Upper lobe of left lung (tissue), 6 donors: ENCODE measurements around the gene RYK. TPM values are rescaled to one million over a fixed set of nuclear protein-coding genes. Genes with fewer than 3 reads are reported as not detected.

Experiments
- ATAC-seq, 2 donors: fragments of 200-7000 bp; cut with Tn5 transposase; one replicate each; pipeline ENCODE4 v1.9.1; 2022; ENCODE audit warnings: mild to moderate bottlenecking in 2 of 2, moderate library complexity in 2 of 2; ENCODE audit not compliant: low FRiP score in 2 of 2
- DNase-seq, 2 donors: peaks; one replicate each; pipeline ENCODE4 v3.0.0-alpha.2; 2019 to 2020
- H3K27ac ChIP-seq, 4 donors: fragments of 200-600 bp; sonication (generic); one replicate each; pipeline ENCODE4 v1.5.1; 2016 to 2019
- H3K27me3 ChIP-seq, 4 donors: fragments of 200-600 bp; sonication (generic); one replicate each; pipeline ENCODE4 v1.5.1; 2017 to 2019
- H3K36me3 ChIP-seq, 4 donors: fragments of 200-600 bp; sonication (generic); one replicate each; pipeline ENCODE4 v1.5.1; 2016 to 2019
- H3K4me1 ChIP-seq, 4 donors: fragments of 200-600 bp; sonication (generic); one replicate each; pipeline ENCODE4 v1.5.1; 2018 to 2019
- H3K4me3 ChIP-seq, 4 donors: fragments of 200-600 bp; sonication (generic); one replicate each; pipeline ENCODE4 v1.5.1; 2017 to 2019; ENCODE audit warnings: mild to moderate bottlenecking in 2 of 4, moderate library complexity in 1 of 4
- H3K9me3 ChIP-seq, 4 donors: fragments of 200-600 bp; sonication (generic); one replicate each; pipeline ENCODE4 v1.5.1; 2018 to 2019
- CTCF ChIP-seq, 6 experiments: fragments of 450-650 bp in 4 of 6; fragments of 200-600 bp in 2 of 6; sonication (generic) in 2 of 6; IDR thresholded peaks; one replicate each; pipeline ENCODE4 v1.5.1; 2016 to 2019; ENCODE audit warnings: antibody characterized with exemption in 6 of 6
- EP300 ChIP-seq, 4 donors: sonication (generic); formaldehyde crosslinking; IDR thresholded peaks; one replicate each; pipeline ENCODE4 v1.5.1; 2017; ENCODE audit warnings: antibody characterized with exemption in 4 of 4, control low read depth in 2 of 4
- POLR2A ChIP-seq, 4 donors: fragments of 450-650 bp; IDR thresholded peaks; one replicate each; pipeline ENCODE4 v1.5.1; 2016 to 2017; ENCODE audit warnings: antibody characterized with exemption in 4 of 4, mild to moderate bottlenecking in 2 of 4
- POLR2AphosphoS5 ChIP-seq, 2 donors: sonication (generic); formaldehyde crosslinking; IDR thresholded peaks; one replicate each; pipeline ENCODE4 v1.5.1; 2017; ENCODE audit warnings: antibody characterized with exemption in 2 of 2
- WGBS, 2 donors: methylation state at CpG; one replicate each; pipeline ENCODE4 v1.1.5; 2017 to 2018; 5-methylcytosine and 5-hydroxymethylcytosine counted together
- total RNA-seq, 6 donors: library from RNA; depleted of rRNA in 4 of 6; stranded (reverse); fragments of >200 nt in 4 of 6; gene quantifications; one replicate each; pipeline versions ENCODE4 v1.1.0 to v1.2.1, GENCODE V29; 2016 to 2021
- donor health status: DM: no; HTN: no; CAD: no; lungs with moderate emphysema.
- donor health status: DM: no; HTN: yes; CAD: no; lungs with severe emphysema.

The RYK gene
- total RNA-seq, 6 donors from 2014 or later = 14.9 to 105 (median 52.4) TPM

GRCh38 chr3:134126153-134126552, 124.5 kb downstream of the RYK start:
- no peaks in the 10 kb centered on the region for H3K27me3 ChIP-seq
- no peak for TF ChIP-seq CTCF (IDR thresholded peaks at IDR 0.05)
- TF ChIP-seq EP300 (IDR thresholded peaks at IDR 0.05) = no peak
- 34 to 47% methylated on average over 1 of the region's 1 CpG for WGBS, 2 donors

GRCh38 chr3:134114726-134115125, 135.9 kb downstream of the RYK start:
- no peaks in the 10 kb centered on the region for H3K27me3 ChIP-seq
- H3K9me3 ChIP-seq = peaks cover 4 to 9% (median 7%) of the 10 kb centered on the region in 4 donors
- TF ChIP-seq CTCF (IDR thresholded peaks at IDR 0.05) (no peak), EP300 (IDR thresholded peaks at IDR 0.05) (no peak)
- no peak overlapping the region for H3K27ac ChIP-seq
- 89 to 93% methylated on average over 2 of the region's 2 CpGs for whole genome bisulfite sequencing, 2 donors
- no peak overlapping the region for H3K4me3 ChIP-seq
- H3K4me1 ChIP-seq = no peaks in the 10 kb centered on the region
- H3K36me3 ChIP-seq = no peaks in the 10 kb centered on the region
- DNase-seq (no peak), ATAC-seq (no peak)

More at GRCh38 chr3:134126153-134126552, 124.5 kb downstream of the RYK start:
- ATAC-seq = no peak
- Histone ChIP-seq H3K36me3 (no peaks in the 10 kb centered on the region), H3K9me3 (peaks cover 0 to 6% (median 1%) of the 10 kb centered on the region in 4 donors), H3K4me1 (no peaks in the 10 kb centered on the region), H3K27ac (no peak overlapping the region), H3K4me3 (no peak overlapping the region)
- no peak for DNase-seq

DNA sequence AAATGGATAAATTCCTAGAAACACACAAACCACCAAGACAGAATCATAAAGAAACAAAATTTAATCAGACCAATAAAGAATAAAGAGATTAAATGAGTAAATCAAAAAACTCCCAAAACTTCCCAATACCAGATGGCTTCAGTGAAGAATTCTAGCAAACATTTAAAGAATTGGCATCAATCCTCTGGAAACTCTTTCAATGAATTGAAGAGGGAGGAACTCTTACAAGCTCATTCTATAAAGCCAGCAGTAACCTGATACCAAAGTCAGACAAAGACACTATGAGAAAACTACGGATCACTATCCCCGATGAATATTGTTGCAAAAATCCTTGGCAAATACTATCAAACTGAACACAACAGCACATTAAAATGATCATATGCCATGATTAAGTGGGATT, 139.0 kb downstream of the RYK start:
- TF ChIP-seq POLR2AphosphoS5 (IDR thresholded peaks at IDR 0.05) = no peak
- no peak for TF ChIP-seq CTCF (IDR thresholded peaks at IDR 0.05)
- TF ChIP-seq POLR2A (IDR thresholded peaks at IDR 0.05) = no peak
- TF ChIP-seq EP300 (IDR thresholded peaks at IDR 0.05) = no peak
- H3K27me3 ChIP-seq = no peaks in the 10 kb centered on the region
- no peaks in the 10 kb centered on the region for H3K9me3 ChIP-seq
- 50 to 76% methylated on average over 2 of the region's 2 CpGs for WGBS, 2 donors
- no peak overlapping the region for H3K4me3 ChIP-seq
- no peak overlapping the region for H3K27ac ChIP-seq
- H3K36me3 ChIP-seq = no peaks in the 10 kb centered on the region
- ATAC-seq (no peak), DNase-seq (no peak)
- H3K4me1 ChIP-seq = no peaks in the 10 kb centered on the region

- no peak overlapping the region for H3K4me3 ChIP-seq
- 87 to 92% methylated on average over 2 of the region's 2 CpGs for WGBS, 2 donors
- H3K4me1 ChIP-seq = no peaks in the 10 kb centered on the region
- no peaks in the 10 kb centered on the region for H3K36me3 ChIP-seq
- no peak for TF ChIP-seq CTCF (IDR thresholded peaks at IDR 0.05)
- TF ChIP-seq EP300 (IDR thresholded peaks at IDR 0.05) = no peak
- no peak for TF ChIP-seq POLR2A (IDR thresholded peaks at IDR 0.05)
- TF ChIP-seq POLR2AphosphoS5 (IDR thresholded peaks at IDR 0.05) = no peak
- DNase-seq (no peak), ATAC-seq (no peak)
- no peaks in the 10 kb centered on the region for H3K27me3 ChIP-seq
- no peaks in the 10 kb centered on the region for H3K9me3 ChIP-seq
- no peak overlapping the region for H3K27ac ChIP-seq
Measured at GRCh38 chr3:134110963-134111362, 139.7 kb downstream of the RYK start.

Other genes with a start within 250 kb of the RYK start
- 100 to 1,000 TPM in 5 of 6 donors, 10 to 100 TPM in 1; 56.2 to 308 (median 133) TPM for gene SLCO2A1, start 220.9 kb downstream of the RYK start, total RNA-seq
- 100 to 1,000 TPM in 5 of 6 donors, 10 to 100 TPM in 1; 73.3 to 179 (median 132) TPM for gene AMOTL2, start 123.6 kb upstream of the RYK start, total RNA-seq
- gene ANAPC13, start 235.1 kb upstream of the RYK start, total RNA-seq = 10 to 100 TPM; 37.3 to 59.4 (median 50.3) TPM
- gene CEP63, start 235.2 kb upstream of the RYK start, total RNA-seq = 10 to 100 TPM; 13.8 to 44.0 (median 20.6) TPM